ENCODE data around the gene MED27. TPM values are rescaled to one million over a fixed set of nuclear protein-coding genes. Genes with fewer than 3 reads are reported as not detected.

MED27 gene
- total and polyA plus RNA-seq, 2 of the 13 experiments (the other 11 are each of a cell fraction or from before 2014, with no cell fraction given): 16.9 to 19.0 TPM

DNA sequence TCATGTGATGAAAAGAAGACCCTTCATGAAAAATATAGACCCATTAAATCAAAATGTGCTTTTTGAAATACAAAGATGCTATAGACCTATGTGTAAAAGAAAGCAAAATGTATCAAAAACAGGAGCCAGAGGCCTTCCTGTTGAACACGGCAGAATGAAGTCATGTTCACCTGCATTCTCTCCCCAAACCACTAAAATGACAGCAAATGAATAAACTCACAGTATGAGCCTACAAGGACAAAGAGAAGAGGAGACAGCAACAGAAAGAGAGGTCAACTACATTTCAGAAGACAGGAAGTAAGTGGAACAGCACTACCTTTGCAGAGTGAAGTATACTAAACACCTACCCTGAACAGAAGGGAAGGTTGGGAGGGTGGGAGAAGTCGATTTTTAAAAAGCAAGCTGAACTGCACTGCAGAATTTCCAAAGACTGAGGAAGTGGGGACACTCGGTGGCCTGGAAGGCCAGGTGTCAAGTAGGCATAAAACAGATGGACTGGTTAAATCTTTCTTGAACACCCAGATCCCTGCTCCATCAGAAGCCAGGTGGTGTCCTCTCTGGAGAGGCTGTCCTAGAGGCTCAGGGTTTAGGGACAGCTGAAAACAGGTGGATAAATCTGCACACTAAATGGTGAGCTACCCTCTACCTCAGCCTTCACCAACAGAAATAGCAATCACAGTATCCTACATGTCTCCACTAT, 48.9 kb downstream of the MED27 start:
- no peaks in the 10 kb centered on the region for H3K27me3 ChIP-seq (ENCODE audit: control insufficient read depth in 1 of 2, insufficient read depth in 2 of 2, low read length in 2 of 2)
- no peaks in the 10 kb centered on the region for H3K36me3 ChIP-seq (replicated peaks in 1 of 2; ENCODE audit: control insufficient read depth in 1 of 2, insufficient read depth in 2 of 2, low read length in 2 of 2)
- H3K4me1 ChIP-seq (ENCODE audit: insufficient read depth, low read length): peaks cover 12% of the 10 kb centered on the region
- 0 out of 2 replicates have a peak, but pooled peaks cover 2% of the 10 kb centered on the region for H4K20me1 ChIP-seq (ENCODE audit: insufficient read depth, low read length)
- intact Hi-C loops (cut with micrococcal nuclease; ENCODE audit: unreplicated experiment) (no loop called here), in situ Hi-C loops (cut with HindIII; ENCODE audit: extremely low pct_ligation_motif_present, low pct_unique_long_range_greater_than_20kb) (no loop called here)
- no peak overlapping the region for H3K4me3 ChIP-seq (replicated peaks in 1 of 3; ENCODE audit: insufficient read depth in 1 of 3, low read depth in 2 of 3, low read length in 3 of 3)
- H3K9me3 ChIP-seq (ENCODE audit: low read length): no peaks in the 10 kb centered on the region
- BruUV-seq (replicated peaks): no TSS peak
- no peak overlapping the region for H3K4me2 ChIP-seq (ENCODE audit: low read depth, low read length)
- CTCF ChIA-PET (ENCODE audit: low intra/inter-chr PET ratio, low total read pairs): no interaction called here
- no peak overlapping the region for H3K9ac ChIP-seq (ENCODE audit: insufficient read depth, low read depth, low read length)
- WGBS (ENCODE audit: low lambda C conversion rate): 75% methylated on average over 3 of the region's 3 CpGs
- no peaks in the 10 kb centered on the region for H3K79me2 ChIP-seq (ENCODE audit: insufficient read depth, low read length)
- H3K27ac ChIP-seq (ENCODE audit: extremely low read length, insufficient read depth, low read length): no peak overlapping the region
- H2AFZ ChIP-seq (ENCODE audit: low read length): no peak overlapping the region
- no peak for DNase-seq (ENCODE audit: low spot score)
- FAIRE-seq: no peak
- POLR2A ChIA-PET: no interaction called here
- no peak for ATAC-seq
- TF ChIP-seq ZNF549 (CRISPR knock-in tag; IDR thresholded peaks at IDR 0.05): no peak
- TF ChIP-seq FOXP1 (IDR thresholded peaks at IDR 0.05): no peak
- TF ChIP-seq FOXP1 (CRISPR knock-in tag; IDR thresholded peaks at IDR 0.05): no peak
- no peak for TF ChIP-seq SALL1 (CRISPR knock-in tag; IDR thresholded peaks at IDR 0.05)
- TF ChIP-seq SOX13 (IDR thresholded peaks at IDR 0.05): no peak
- TF ChIP-seq SOX13 (CRISPR knock-in tag; conservative IDR thresholded peaks at IDR 0.05 in 1 of 2, IDR thresholded peaks at IDR 0.05 in 1 of 2): no peak
- TF ChIP-seq, protein P1, sequence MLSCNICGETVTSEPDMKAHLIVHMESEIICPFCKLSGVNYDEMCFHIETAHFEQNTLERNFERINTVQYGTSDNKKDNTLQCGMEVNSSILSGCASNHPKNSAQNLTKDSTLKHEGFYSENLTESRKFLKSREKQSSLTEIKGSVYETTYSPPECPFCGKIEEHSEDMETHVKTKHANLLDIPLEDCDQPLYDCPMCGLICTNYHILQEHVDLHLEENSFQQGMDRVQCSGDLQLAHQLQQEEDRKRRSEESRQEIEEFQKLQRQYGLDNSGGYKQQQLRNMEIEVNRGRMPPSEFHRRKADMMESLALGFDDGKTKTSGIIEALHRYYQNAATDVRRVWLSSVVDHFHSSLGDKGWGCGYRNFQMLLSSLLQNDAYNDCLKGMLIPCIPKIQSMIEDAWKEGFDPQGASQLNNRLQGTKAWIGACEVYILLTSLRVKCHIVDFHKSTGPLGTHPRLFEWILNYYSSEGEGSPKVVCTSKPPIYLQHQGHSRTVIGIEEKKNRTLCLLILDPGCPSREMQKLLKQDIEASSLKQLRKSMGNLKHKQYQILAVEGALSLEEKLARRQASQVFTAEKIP (CRISPR knock-in tag; IDR thresholded peaks at IDR 0.05; ENCODE audit: borderline replicate concordance): no peak
- no peak for TF ChIP-seq ETV6 (CRISPR knock-in tag; conservative IDR thresholded peaks at IDR 0.05)
- TF ChIP-seq, protein P2, sequence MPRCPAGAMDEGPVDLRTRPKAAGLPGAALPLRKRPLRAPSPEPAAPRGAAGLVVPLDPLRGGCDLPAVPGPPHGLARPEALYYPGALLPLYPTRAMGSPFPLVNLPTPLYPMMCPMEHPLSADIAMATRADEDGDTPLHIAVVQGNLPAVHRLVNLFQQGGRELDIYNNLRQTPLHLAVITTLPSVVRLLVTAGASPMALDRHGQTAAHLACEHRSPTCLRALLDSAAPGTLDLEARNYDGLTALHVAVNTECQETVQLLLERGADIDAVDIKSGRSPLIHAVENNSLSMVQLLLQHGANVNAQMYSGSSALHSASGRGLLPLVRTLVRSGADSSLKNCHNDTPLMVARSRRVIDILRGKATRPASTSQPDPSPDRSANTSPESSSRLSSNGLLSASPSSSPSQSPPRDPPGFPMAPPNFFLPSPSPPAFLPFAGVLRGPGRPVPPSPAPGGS (CRISPR knock-in tag; IDR thresholded peaks at IDR 0.05): no peak
- TF ChIP-seq ZNF17 (CRISPR knock-in tag; IDR thresholded peaks at IDR 0.05): no peak
- TF ChIP-seq ZBTB21 (CRISPR knock-in tag; IDR thresholded peaks at IDR 0.05): no peak
- TF ChIP-seq, protein P3, sequence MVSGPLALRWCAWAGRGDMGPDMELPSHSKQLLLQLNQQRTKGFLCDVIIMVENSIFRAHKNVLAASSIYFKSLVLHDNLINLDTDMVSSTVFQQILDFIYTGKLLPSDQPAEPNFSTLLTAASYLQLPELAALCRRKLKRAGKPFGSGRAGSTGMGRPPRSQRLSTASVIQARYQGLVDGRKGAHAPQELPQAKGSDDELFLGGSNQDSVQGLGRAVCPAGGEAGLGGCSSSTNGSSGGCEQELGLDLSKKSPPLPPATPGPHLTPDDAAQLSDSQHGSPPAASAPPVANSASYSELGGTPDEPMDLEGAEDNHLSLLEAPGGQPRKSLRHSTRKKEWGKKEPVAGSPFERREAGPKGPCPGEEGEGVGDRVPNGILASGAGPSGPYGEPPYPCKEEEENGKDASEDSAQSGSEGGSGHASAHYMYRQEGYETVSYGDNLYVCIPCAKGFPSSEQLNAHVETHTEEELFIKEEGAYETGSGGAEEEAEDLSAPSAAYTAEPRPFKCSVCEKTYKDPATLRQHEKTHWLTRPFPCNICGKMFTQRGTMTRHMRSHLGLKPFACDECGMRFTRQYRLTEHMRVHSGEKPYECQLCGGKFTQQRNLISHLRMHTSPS (CRISPR knock-in tag; IDR thresholded peaks at IDR 0.05; ENCODE audit: low read depth): no peak
- TF ChIP-seq, protein P4, sequence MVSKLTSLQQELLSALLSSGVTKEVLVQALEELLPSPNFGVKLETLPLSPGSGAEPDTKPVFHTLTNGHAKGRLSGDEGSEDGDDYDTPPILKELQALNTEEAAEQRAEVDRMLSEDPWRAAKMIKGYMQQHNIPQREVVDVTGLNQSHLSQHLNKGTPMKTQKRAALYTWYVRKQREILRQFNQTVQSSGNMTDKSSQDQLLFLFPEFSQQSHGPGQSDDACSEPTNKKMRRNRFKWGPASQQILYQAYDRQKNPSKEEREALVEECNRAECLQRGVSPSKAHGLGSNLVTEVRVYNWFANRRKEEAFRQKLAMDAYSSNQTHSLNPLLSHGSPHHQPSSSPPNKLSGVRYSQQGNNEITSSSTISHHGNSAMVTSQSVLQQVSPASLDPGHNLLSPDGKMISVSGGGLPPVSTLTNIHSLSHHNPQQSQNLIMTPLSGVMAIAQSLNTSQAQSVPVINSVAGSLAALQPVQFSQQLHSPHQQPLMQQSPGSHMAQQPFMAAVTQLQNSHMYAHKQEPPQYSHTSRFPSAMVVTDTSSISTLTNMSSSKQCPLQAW (CRISPR knock-in tag; IDR thresholded peaks at IDR 0.05): no peak
- TF ChIP-seq ZNF256 (CRISPR knock-in tag; conservative IDR thresholded peaks at IDR 0.05): no peak
- TF ChIP-seq, protein P5, sequence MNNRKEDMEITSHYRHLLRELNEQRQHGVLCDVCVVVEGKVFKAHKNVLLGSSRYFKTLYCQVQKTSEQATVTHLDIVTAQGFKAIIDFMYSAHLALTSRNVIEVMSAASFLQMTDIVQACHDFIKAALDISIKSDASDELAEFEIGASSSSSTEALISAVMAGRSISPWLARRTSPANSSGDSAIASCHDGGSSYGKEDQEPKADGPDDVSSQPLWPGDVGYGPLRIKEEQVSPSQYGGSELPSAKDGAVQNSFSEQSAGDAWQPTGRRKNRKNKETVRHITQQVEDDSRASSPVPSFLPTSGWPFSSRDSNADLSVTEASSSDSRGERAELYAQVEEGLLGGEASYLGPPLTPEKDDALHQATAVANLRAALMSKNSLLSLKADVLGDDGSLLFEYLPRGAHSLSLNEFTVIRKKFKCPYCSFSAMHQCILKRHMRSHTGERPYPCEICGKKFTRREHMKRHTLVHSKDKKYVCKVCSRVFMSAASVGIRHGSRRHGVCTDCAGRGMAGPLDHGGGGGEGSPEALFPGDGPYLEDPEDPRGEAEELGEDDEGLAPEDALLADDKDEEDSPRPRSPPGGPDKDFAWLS (CRISPR knock-in tag; IDR thresholded peaks at IDR 0.05; ENCODE audit: borderline replicate concordance): no peak
- TF ChIP-seq TOE1 (CRISPR knock-in tag; IDR thresholded peaks at IDR 0.05): no peak
- no peak for TF ChIP-seq GZF1 (CRISPR knock-in tag; IDR thresholded peaks at IDR 0.05)
- TF ChIP-seq HOXA7 (CRISPR knock-in tag; IDR thresholded peaks at IDR 0.05): no peak
